HG02884 (cell line): ENCODE data around the gene SURF2.

ENCODE experiments used
- ATAC-seq: cut with Tn5 transposase; IDR thresholded peaks from one replicate; pipeline ENCODE4 v1.9.1; 2021; ENCODE audit warnings: mild to moderate bottlenecking, moderate library complexity; ENCODE audit not compliant: unreplicated experiment

SURF2 gene

GRCh38 chr9:133396952-133397351, 40.6 kb downstream of the SURF2 start:
- no peak for ATAC-seq

- no peak for ATAC-seq
Observed at GRCh38 chr9:133397370-133397769, 41.0 kb downstream of the SURF2 start.

- ATAC-seq: no peak
Observed at GRCh38 chr9:133397895-133398294, 41.5 kb downstream of the SURF2 start.

- ATAC-seq: no peak
Observed at GRCh38 chr9:133400292-133400691, 43.9 kb downstream of the SURF2 start.

- no peak for ATAC-seq
Observed at GRCh38 chr9:133401588-133401987, 45.2 kb downstream of the SURF2 start.

GRCh38 chr9:133402689-133403088, 46.3 kb downstream of the SURF2 start:
- ATAC-seq: no peak

- no peak for ATAC-seq
Observed at GRCh38 chr9:133403766-133404453, 47.6 kb downstream of the SURF2 start.

GRCh38 chr9:133404454-133405002, 48.2 kb downstream of the SURF2 start:
- no peak for ATAC-seq

GRCh38 chr9:133405508-133406438, 49.4 kb downstream of the SURF2 start:
- no peak for ATAC-seq

GRCh38 chr9:133406480-133407307, 50.3 kb downstream of the SURF2 start:
- ATAC-seq: no peak

- ATAC-seq: no peak
Observed at GRCh38 chr9:133408042-133408441, 51.7 kb downstream of the SURF2 start.
